C4-2B (cell line): ENCODE results near the gene RIMKLA.

Source experiments
- CTCF ChIP-seq: fragments of 450-650 bp; conservative IDR thresholded peaks from 2 replicates; pipeline ENCODE4 v1.5.1; 2017; ENCODE audit warnings: mild to moderate bottlenecking
- ZFX ChIP-seq: fragments of 450-650 bp; IDR thresholded peaks from 2 replicates; pipeline ENCODE4 v1.6.1; 2017

DNA sequence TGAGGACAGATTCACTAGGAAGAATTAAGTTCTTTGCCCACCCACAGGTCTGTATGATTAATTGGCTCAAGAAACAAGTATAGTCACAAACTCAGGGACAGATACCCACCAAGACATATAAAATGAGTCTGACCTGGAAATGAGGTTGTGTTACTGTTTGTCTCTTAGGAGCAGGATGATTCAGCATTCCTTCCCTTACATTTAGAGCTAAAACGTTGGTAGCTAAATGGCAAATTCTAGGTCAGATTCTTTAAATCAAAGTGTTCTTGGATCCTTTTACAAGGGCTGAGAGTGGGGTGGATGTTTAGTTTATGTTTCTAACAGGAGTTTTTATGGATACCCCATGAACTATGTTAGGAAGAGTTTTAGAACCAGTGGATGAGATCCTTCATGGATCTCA lies 4.7 kb downstream of the RIMKLA start:
- TF ChIP-seq CTCF (no peak), ZFX (no peak)
